Measurements from ENCODE around the gene PCSK6. TPM values are rescaled to one million over a fixed set of nuclear protein-coding genes. Genes with fewer than 3 reads are reported as not detected.

Gene PCSK6
- total RNA-seq, 4 donors from 2014 or later, result 9.7 to 20.5 (median 13.1) TPM

DNA sequence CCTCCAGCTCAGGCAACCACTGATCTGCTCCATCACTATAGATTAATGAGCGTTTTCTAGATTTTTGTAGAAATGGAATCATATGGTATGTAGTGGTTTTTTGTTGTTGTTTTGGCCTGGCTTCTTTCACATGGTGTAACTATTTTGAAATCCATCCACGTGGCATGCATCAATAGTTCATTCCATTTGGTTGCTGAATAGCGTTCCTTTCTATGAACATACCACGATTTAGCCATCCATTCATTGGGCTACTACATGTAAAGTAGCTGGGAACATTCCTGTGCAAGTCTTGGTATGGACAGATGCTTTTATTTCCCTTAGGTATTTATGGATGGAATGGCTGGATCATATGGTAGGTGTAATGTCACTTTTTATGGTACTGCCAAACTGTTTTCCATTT lies 227.0 kb downstream of the PCSK6 start:
- TF ChIP-seq, protein P1, sequence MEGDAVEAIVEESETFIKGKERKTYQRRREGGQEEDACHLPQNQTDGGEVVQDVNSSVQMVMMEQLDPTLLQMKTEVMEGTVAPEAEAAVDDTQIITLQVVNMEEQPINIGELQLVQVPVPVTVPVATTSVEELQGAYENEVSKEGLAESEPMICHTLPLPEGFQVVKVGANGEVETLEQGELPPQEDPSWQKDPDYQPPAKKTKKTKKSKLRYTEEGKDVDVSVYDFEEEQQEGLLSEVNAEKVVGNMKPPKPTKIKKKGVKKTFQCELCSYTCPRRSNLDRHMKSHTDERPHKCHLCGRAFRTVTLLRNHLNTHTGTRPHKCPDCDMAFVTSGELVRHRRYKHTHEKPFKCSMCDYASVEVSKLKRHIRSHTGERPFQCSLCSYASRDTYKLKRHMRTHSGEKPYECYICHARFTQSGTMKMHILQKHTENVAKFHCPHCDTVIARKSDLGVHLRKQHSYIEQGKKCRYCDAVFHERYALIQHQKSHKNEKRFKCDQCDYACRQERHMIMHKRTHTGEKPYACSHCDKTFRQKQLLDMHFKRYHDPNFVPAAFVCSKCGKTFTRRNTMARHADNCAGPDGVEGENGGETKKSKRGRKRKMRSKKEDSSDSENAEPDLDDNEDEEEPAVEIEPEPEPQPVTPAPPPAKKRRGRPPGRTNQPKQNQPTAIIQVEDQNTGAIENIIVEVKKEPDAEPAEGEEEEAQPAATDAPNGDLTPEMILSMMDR (IDR thresholded peaks at IDR 0.05), result no peak
- ATAC-seq (ENCODE audit: low FRiP score) (no peak), DNase-seq (ENCODE audit: low spot score) (no peak)

GRCh38 chr15:101258238-101259144 lies 231.0 kb downstream of the PCSK6 start:
- TF ChIP-seq, protein P1 (IDR thresholded peaks at IDR 0.05), result peak in 2 of 3 donors; percentile 28 to 66
- no peak for DNase-seq (ENCODE audit: low spot score)
- no peak for ATAC-seq (ENCODE audit: low FRiP score)

DNA sequence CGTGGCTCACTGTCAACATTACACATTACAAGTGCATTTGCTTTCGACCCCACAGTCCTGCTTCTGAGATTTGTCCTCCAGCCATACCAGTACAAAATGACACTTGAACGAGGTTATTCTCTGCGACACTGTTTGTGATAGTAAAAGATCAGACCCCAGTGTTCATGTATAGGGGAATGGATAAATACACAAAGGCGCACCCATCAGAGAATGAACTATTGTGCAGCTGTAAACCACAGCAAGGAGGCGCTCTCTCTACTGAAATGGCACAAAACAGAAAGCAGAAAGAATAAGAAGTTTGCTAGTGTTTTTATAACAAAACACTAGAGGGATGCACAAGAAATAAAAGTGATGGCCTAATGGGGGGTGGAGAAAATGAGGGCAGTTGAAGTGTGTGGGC lies 232.8 kb downstream of the PCSK6 start:
- no peak for ATAC-seq (ENCODE audit: low FRiP score)
- DNase-seq (ENCODE audit: low spot score), result no peak
- TF ChIP-seq, protein P1 (IDR thresholded peaks at IDR 0.05), result no peak

- DNase-seq (ENCODE audit: low spot score) (no peak), ATAC-seq (ENCODE audit: low FRiP score) (no peak)
- TF ChIP-seq, protein P1 (IDR thresholded peaks at IDR 0.05), result no peak
Observed at GRCh38 chr15:101255615-101256241, 233.8 kb downstream of the PCSK6 start.

DNA sequence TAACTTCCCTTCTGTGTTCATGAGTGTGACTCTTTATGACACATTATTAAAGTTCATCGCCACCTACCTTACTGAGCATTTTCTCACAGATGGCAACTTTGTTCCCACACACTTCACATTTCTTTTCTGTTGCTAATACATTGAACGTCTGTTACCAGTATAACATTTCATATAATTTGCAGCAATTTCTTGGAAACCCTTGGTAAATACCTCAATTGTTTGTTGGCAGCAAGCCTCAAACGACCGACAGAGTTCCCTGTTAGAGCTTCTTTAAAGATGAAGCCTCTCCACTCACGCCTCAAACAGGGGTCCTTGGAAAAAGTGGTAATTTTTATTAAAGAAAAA lies 234.5 kb downstream of the PCSK6 start:
- TF ChIP-seq, protein P1 (IDR thresholded peaks at IDR 0.05), result no peak
- DNase-seq (ENCODE audit: low spot score) (no peak), ATAC-seq (ENCODE audit: low FRiP score) (no peak)

GRCh38 chr15:101254157-101255050 lies 235.1 kb downstream of the PCSK6 start:
- DNase-seq (ENCODE audit: low spot score), result no peak
- no peak for ATAC-seq (ENCODE audit: low FRiP score)
- TF ChIP-seq, protein P1 (IDR thresholded peaks at IDR 0.05), result no peak

Other genes starting within 250 kb of the PCSK6 start
- 10 to 100 TPM; 16.9 to 85.3 (median 39.4) TPM for gene CHSY1, start 237.7 kb downstream of the PCSK6 start, total RNA-seq
- gene SELENOS, start 212.2 kb downstream of the PCSK6 start, total RNA-seq, result 10 to 100 TPM; 61.0 to 99.4 (median 92.3) TPM
- gene SNRPA1, start 194.5 kb downstream of the PCSK6 start, total RNA-seq, result 10 to 100 TPM; 25.6 to 47.7 (median 29.3) TPM
- 10 to 100 TPM; 32.6 to 47.3 (median 46.2) TPM for gene TM2D3, start 162.7 kb upstream of the PCSK6 start, total RNA-seq
- 10 to 100 TPM; 11.4 to 20.5 (median 15.3) TPM for gene TARS3, start 234.8 kb upstream of the PCSK6 start, total RNA-seq

Data from omental fat pad (tissue), 4 donors.